ENCODE measurements around the gene CCN5. TPM values are rescaled to one million over a fixed set of nuclear protein-coding genes. Genes with fewer than 3 reads are reported as not detected.
"Not testable (repeated sequence)": the region's sequence is repeated elsewhere in the genome, so short reads cannot be mapped to it uniquely, and the experiment has no call there.

The CCN5 gene
- total RNA-seq, 1 donor from 2014 or later: not detected

DNA sequence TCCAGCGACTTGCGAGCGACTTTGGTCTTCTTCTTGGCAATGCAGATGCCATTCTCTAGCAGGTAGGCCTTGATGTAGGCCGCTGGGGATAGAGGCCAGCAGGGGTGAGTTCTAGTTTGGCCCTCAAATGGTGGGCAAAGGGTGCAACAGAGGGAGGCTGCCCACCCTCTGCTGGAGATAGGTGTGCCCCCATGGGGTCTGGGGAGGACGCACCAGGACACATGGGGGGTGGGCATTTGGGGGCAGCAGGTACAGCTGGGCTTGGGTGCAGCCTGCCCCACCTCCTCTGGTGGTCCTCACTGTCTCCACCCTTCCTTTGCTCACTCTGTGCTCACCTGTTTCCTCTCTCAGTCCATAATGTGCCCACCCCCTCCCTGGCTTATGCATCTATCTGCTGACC is 41.8 kb downstream of the CCN5 start:
- H3K36me3 Mint-ChIP-seq (ENCODE audit: unreplicated experiment): no peaks in the 10 kb centered on the region
- peaks cover 2% of the 10 kb centered on the region for H3K9me3 Mint-ChIP-seq (ENCODE audit: unreplicated experiment)
- peaks cover 8% of the 10 kb centered on the region for H3K27me3 Mint-ChIP-seq (ENCODE audit: unreplicated experiment)
- H3K27ac Mint-ChIP-seq (ENCODE audit: unreplicated experiment): no peak overlapping the region
- peaks cover 9% of the 10 kb centered on the region for H3K4me1 Mint-ChIP-seq (ENCODE audit: low read depth, unreplicated experiment)
- no peak for DNase-seq
- TF ChIP-seq, protein P1, sequence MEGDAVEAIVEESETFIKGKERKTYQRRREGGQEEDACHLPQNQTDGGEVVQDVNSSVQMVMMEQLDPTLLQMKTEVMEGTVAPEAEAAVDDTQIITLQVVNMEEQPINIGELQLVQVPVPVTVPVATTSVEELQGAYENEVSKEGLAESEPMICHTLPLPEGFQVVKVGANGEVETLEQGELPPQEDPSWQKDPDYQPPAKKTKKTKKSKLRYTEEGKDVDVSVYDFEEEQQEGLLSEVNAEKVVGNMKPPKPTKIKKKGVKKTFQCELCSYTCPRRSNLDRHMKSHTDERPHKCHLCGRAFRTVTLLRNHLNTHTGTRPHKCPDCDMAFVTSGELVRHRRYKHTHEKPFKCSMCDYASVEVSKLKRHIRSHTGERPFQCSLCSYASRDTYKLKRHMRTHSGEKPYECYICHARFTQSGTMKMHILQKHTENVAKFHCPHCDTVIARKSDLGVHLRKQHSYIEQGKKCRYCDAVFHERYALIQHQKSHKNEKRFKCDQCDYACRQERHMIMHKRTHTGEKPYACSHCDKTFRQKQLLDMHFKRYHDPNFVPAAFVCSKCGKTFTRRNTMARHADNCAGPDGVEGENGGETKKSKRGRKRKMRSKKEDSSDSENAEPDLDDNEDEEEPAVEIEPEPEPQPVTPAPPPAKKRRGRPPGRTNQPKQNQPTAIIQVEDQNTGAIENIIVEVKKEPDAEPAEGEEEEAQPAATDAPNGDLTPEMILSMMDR (IDR thresholded peaks at IDR 0.05; ENCODE audit: partially characterized antibody, unreplicated experiment): no peak
- H3K4me3 Mint-ChIP-seq (ENCODE audit: unreplicated experiment): no peak overlapping the region

DNA sequence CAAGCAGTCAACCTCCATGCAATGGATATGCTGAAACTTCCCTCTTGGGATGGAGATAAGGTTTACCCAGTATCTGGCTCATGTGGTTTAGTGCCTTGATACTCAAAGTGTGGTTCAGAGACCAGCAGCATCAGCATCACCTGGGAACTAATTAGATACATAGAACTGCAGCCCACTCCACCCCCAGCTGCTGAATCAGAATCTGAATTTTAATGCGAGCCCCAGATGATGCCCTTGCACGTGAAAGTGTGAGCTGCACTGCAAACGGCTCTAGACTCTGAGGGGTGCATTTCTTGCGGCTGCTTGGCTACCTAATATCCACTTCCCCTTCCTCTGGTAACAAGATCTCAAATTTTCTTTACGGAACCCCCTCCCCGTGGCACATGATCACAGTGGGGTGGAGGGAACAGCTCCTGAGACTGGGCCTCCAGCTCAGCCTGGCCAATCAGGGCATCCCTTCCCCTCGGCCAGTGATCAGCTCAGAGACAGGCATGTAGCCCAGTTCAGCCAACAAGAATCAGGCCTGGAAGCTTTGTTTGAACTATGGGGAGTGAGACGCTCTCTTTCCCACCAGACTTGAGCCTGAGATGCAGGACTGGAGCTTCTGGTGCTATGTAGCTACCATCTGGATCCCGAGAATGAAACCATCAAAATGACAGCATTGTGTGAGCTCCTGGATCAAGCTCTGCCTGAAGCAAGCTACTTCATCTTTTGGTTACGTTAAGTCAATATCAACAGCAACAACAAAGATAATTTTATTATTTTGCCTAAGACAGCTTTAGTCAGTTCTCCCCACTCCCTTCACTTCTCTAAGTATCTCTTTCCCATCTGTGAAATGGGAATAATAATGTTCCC is 43.3 kb downstream of the CCN5 start:
- H3K27ac Mint-ChIP-seq (ENCODE audit: unreplicated experiment): no peak overlapping the region

GRCh38 chr20:44759595-44759994 is 44.4 kb downstream of the CCN5 start:
- Mint-ChIP-seq H3K4me1 (ENCODE audit: low read depth, unreplicated experiment) (peaks cover 11% of the 10 kb centered on the region), H3K27me3 (ENCODE audit: unreplicated experiment) (peaks cover 2% of the 10 kb centered on the region), H3K4me3 (ENCODE audit: unreplicated experiment) (no peak overlapping the region), H3K9me3 (ENCODE audit: unreplicated experiment) (peaks cover 4% of the 10 kb centered on the region), H3K27ac (ENCODE audit: unreplicated experiment) (no peak overlapping the region), H3K36me3 (ENCODE audit: unreplicated experiment) (no peaks in the 10 kb centered on the region)
- TF ChIP-seq, protein P1 (IDR thresholded peaks at IDR 0.05; ENCODE audit: partially characterized antibody, unreplicated experiment): no peak
- no peak for DNase-seq

More for the DNA sequence above, 43.3 kb downstream of the CCN5 start:
- Mint-ChIP-seq H3K9me3 (ENCODE audit: unreplicated experiment) (no peaks in the 10 kb centered on the region), H3K4me1 (ENCODE audit: low read depth, unreplicated experiment) (peaks cover 13% of the 10 kb centered on the region), H3K27me3 (ENCODE audit: unreplicated experiment) (peaks cover 8% of the 10 kb centered on the region), H3K4me3 (ENCODE audit: unreplicated experiment) (no peak overlapping the region), H3K36me3 (ENCODE audit: unreplicated experiment) (no peaks in the 10 kb centered on the region)
- TF ChIP-seq, protein P1 (IDR thresholded peaks at IDR 0.05; ENCODE audit: partially characterized antibody, unreplicated experiment): no peak
- DNase-seq: no peak

DNA sequence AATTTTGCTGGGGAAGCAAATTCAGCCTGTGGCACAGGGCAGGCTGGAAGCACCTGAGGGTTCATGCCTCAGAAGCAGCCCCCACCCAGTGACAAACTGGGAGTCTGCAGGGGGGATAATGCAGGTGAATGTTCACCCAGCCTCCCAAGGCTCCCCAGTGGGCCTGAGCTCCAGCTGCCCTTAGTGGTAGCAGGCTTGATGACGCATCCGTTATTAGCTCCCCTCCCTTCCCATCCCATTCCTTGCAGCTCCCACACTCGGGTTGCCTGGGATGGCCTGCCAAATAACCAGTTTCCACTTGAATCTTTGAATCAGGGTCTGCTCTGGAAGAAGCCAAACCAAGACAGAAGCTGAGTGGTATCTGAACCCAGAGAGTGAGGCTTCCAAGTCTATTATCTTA is 46.3 kb downstream of the CCN5 start:
- no peak for DNase-seq
- Mint-ChIP-seq H3K27me3 (ENCODE audit: unreplicated experiment) (peaks cover 6% of the 10 kb centered on the region), H3K4me3 (ENCODE audit: unreplicated experiment) (no peak overlapping the region), H3K9me3 (ENCODE audit: unreplicated experiment) (peaks cover 4% of the 10 kb centered on the region), H3K4me1 (ENCODE audit: low read depth, unreplicated experiment) (peaks cover 10% of the 10 kb centered on the region), H3K36me3 (ENCODE audit: unreplicated experiment) (no peaks in the 10 kb centered on the region), H3K27ac (ENCODE audit: unreplicated experiment) (no peak overlapping the region)
- TF ChIP-seq, protein P1 (IDR thresholded peaks at IDR 0.05; ENCODE audit: partially characterized antibody, unreplicated experiment): no peak

DNA sequence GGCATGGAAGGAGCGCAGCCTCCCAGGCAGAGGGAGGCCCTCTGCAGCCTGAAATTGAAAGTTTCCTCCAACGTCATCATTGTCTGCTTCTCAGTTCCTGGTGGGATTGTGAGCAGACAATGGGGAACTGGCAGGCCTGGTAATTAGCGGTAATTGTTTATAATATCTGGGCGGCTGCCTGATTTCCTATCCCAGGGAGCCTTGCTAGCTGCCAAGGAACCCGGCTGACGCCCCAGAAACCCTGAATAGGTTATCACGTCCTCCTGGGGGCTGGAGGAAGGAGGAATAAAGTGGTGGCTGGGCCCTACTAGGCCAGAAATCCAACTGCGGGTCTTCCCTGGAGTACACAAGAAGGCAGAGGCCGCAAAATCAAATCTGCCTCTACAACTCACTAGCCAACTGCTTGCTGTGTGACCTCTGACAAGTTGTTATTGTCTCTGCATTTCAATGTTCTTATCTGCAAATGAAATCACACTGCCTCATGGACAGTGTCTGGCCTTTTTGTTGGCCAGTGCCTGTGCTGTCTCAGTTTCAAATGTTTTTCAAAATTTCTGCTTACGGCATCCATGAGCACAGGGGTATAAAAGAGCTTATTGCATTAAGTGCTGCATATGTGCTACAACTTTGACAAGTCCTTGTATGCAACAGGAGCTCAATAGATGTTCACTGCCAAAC is 47.4 kb downstream of the CCN5 start:
- peaks cover 4% of the 10 kb centered on the region for H3K27me3 Mint-ChIP-seq (ENCODE audit: unreplicated experiment)
- peaks cover 10% of the 10 kb centered on the region for H3K4me1 Mint-ChIP-seq (ENCODE audit: low read depth, unreplicated experiment)
- no peak overlapping the region for H3K4me3 Mint-ChIP-seq (ENCODE audit: unreplicated experiment)
- no peak overlapping the region for H3K27ac Mint-ChIP-seq (ENCODE audit: unreplicated experiment)
- peaks cover 4% of the 10 kb centered on the region for H3K9me3 Mint-ChIP-seq (ENCODE audit: unreplicated experiment)
- H3K36me3 Mint-ChIP-seq (ENCODE audit: unreplicated experiment): no peaks in the 10 kb centered on the region
- TF ChIP-seq, protein P1 (IDR thresholded peaks at IDR 0.05; ENCODE audit: partially characterized antibody, unreplicated experiment): no peak
- DNase-seq: no peak

GRCh38 chr20:44763798-44764197 is 48.6 kb downstream of the CCN5 start:
- not testable (repeated sequence) for H3K36me3 Mint-ChIP-seq (ENCODE audit: unreplicated experiment); H3K4me3 Mint-ChIP-seq (ENCODE audit: unreplicated experiment); H3K27ac Mint-ChIP-seq (ENCODE audit: unreplicated experiment); H3K27me3 Mint-ChIP-seq (ENCODE audit: unreplicated experiment); H3K9me3 Mint-ChIP-seq (ENCODE audit: unreplicated experiment); DNase-seq
- peaks cover 10% of the 10 kb centered on the region for H3K4me1 Mint-ChIP-seq (ENCODE audit: low read depth, unreplicated experiment)

Data from glutamatergic neuron (in vitro differentiated cells).